Esophagus (tissue), 2 donors: ENCODE data around the gene ANKS1B. TPM values are rescaled to one million over a fixed set of nuclear protein-coding genes. Genes with fewer than 3 reads are reported as not detected.

Source experiments
- H3K27ac ChIP-seq, 2 donors: one replicate each; pipeline ENCODE4 v1.5.1; 2013; ENCODE audit warnings: low read depth in 2 of 2, mild to moderate bottlenecking in 2 of 2, inconsistent platforms in 1 of 2, low read length in 1 of 2, moderate library complexity in 1 of 2
- H3K27me3 ChIP-seq, 2 donors: one replicate each; pipeline ENCODE4 v1.6.1; 2013; ENCODE audit warnings: low read length in 2 of 2, control low read depth in 1 of 2, mild to moderate bottlenecking in 1 of 2; ENCODE audit not compliant: insufficient read depth in 2 of 2, control insufficient read depth in 1 of 2
- H3K36me3 ChIP-seq, 2 donors: one replicate each; pipeline ENCODE4 v1.6.1; 2013; ENCODE audit warnings: low read length in 1 of 2; ENCODE audit not compliant: control insufficient read depth in 2 of 2, insufficient read depth in 2 of 2
- H3K4me1 ChIP-seq, 2 donors: one replicate each; pipeline ENCODE4 v1.6.1; 2013; ENCODE audit warnings: low read length in 1 of 2; ENCODE audit not compliant: control insufficient read depth in 2 of 2, insufficient read depth in 2 of 2
- H3K4me3 ChIP-seq, 2 donors: one replicate each; pipeline ENCODE4 v1.5.1; 2013; ENCODE audit warnings: low read length in 2 of 2, mild to moderate bottlenecking in 2 of 2, low read depth in 1 of 2, moderate library complexity in 1 of 2
- H3K9me3 ChIP-seq, 2 donors: one replicate each; pipeline ENCODE4 v1.6.1; 2013; ENCODE audit warnings: mild to moderate bottlenecking in 2 of 2, low read depth in 1 of 2, low read length in 1 of 2, moderate library complexity in 1 of 2; ENCODE audit not compliant: control insufficient read depth in 2 of 2, insufficient read depth in 1 of 2
- WGBS, 2 donors: extraction: QIAGEN DNeasy Blood & Tissue Kit; methylation state at CpG; one replicate each; pipeline ENCODE4 v1.1.7; 2013; 5-methylcytosine and 5-hydroxymethylcytosine counted together
- polyA plus RNA-seq, 2 donors: library from polyadenylated mRNA; stranded (reverse); fragments of 200-250 nt; gene quantifications; one replicate each; pipeline ENCODE4 v1.2.3, GENCODE V29; 2013
- donor health status: healthy with polysubstance abuse.
- donor health status: Bipolar disorder and iron deficiency.

Gene ANKS1B
- polyA plus RNA-seq, 2 donors, result 0.85 to 1.0 TPM

- Histone ChIP-seq H3K4me1 (peaks cover 0 to 3% of the 10 kb centered on the region in 2 donors), H3K27me3 (no peaks in the 10 kb centered on the region), H3K27ac (no peak overlapping the region), H3K36me3 (no peaks in the 10 kb centered on the region), H3K9me3 (no peaks in the 10 kb centered on the region), H3K4me3 (no peak overlapping the region)
- WGBS, 2 donors, result 70 to 83% methylated on average over 4 of the region's 4 CpGs
Measured at GRCh38 chr12:98741196-98741555, 1243.6 kb downstream of the ANKS1B start.

DNA sequence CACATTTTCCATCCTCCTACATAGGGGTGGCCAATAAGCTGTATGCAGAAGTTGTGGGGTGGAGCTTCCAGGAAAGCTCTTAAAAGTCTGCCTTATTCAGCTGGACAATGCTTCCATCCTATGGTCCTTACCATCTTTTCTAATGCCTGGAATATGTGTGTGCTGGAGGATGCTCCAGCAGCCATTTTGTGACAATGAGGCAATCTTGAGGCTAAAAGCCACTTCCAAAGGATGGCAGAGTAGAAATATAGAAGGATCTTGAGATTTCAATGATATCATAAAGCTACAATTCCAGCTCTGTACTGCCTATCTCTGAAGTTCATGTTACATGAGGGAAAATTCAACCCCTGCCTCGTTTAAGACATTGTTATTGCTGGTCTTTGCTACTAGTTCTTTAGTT, 1244.0 kb downstream of the ANKS1B start:
- H3K4me1 ChIP-seq, result no peaks in the 10 kb centered on the region
- H3K27ac ChIP-seq, result no peak overlapping the region
- H3K4me3 ChIP-seq, result no peak overlapping the region
- H3K9me3 ChIP-seq, result no peaks in the 10 kb centered on the region
- H3K27me3 ChIP-seq, result no peaks in the 10 kb centered on the region
- 81 to 82% methylated on average over 1 of the region's 1 CpG for WGBS, 2 donors
- H3K36me3 ChIP-seq, result no peaks in the 10 kb centered on the region

DNA sequence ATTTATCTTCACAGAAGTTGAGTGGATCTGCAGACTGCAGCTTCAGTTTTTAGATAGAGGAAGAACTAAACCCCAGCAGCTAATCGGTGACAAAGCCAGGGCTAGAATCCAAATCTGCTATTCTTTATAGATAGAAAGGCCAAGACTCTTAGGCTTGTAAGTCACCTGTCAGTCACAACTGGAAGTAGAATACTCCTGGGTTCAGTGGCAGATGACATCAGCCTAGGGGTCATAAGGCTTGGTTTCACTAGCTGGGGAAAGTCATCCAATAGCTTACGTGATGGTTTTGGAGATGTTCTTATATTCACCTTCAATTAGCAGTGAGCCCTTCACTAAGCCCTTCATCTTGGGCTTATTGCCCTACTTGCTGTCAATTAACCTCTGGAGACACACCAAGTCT, 1246.2 kb downstream of the ANKS1B start:
- WGBS, 2 donors, result 73 to 95% methylated on average over 2 of the region's 2 CpGs
- Histone ChIP-seq H3K27ac (no peak overlapping the region), H3K4me1 (no peaks in the 10 kb centered on the region), H3K9me3 (no peaks in the 10 kb centered on the region), H3K36me3 (no peaks in the 10 kb centered on the region), H3K27me3 (no peaks in the 10 kb centered on the region), H3K4me3 (no peak overlapping the region)

DNA sequence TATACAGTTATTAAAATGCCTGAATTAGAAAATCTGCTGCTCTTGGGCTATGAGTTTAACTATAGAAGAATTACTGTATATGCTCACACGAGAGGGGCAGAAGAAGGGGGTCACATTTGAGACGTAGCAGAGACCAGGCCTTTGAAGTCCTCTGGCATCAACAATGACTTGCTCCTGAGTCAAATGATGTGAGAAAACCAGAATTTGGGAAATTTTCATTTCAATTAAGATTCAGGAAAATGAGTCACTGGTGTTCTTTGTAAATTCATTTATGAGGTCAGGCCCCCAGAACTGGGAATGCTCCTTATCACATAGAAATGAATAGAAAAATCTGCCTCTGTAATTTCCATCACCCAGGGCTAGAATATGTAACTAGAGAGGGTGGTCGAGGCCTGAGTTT, 1246.7 kb downstream of the ANKS1B start:
- H3K36me3 ChIP-seq, result no peaks in the 10 kb centered on the region
- 80 to 84% methylated on average over 3 of the region's 3 CpGs for whole genome bisulfite sequencing, 2 donors
- no peaks in the 10 kb centered on the region for H3K4me1 ChIP-seq
- no peak overlapping the region for H3K4me3 ChIP-seq
- no peaks in the 10 kb centered on the region for H3K9me3 ChIP-seq
- H3K27ac ChIP-seq, result no peak overlapping the region
- H3K27me3 ChIP-seq, result no peaks in the 10 kb centered on the region

- Histone ChIP-seq H3K4me3 (no peak overlapping the region), H3K4me1 (no peaks in the 10 kb centered on the region), H3K27me3 (no peaks in the 10 kb centered on the region), H3K9me3 (no peaks in the 10 kb centered on the region), H3K36me3 (no peaks in the 10 kb centered on the region), H3K27ac (no peak overlapping the region)
- 63 to 65% methylated on average over 4 of the region's 4 CpGs for WGBS, 2 donors
Measured at GRCh38 chr12:98737322-98737712, 1247.4 kb downstream of the ANKS1B start.

DNA sequence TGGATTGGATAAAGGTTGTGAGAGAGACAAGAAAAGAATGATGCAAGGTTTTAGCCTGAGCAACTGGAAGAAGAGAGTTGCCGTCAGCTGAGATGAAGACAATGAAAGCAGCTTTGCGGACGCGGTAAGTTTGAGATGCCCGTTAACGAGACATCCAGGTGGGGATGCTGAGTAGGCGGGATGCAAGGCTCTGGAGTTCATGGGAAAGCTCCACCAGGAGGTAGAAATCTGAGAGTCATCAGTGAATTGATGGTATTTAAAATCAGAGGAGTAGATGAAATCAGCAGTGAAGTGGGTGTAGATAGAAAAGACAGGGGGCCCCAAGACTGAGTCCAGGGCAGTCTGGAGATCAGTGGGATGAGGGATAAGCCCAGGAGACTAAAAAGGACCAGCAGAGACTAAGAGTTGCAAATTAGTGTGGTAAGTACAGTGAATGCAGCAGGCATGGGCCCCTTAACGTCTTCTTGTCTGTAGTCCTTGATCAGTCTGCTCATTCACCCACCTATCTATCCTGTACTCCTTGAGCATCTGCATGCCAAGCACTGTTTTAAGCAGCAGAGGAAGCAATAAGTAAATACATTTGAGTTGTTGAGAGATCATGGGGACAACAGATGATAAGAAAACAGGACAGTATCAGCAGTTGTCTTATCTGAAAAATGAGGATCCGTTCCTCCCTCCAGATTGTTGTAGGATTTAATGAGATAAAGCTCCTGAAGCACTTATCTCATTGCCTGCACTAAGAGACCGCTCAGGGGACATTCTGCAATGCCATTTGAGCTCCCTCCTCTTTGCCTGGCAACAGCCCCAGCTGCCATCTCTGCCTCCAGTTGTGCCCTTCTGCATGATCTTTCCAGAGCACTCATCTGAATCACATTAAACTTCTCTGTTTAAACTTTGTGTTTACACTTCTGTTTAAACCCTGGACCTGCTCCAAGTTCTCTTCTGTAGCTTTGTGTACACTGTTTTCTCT, 1248.1 kb downstream of the ANKS1B start:
- Histone ChIP-seq H3K36me3 (peaks cover 0 to 3% of the 10 kb centered on the region in 2 donors), H3K4me3 (no peak overlapping the region), H3K27me3 (no peaks in the 10 kb centered on the region), H3K9me3 (no peaks in the 10 kb centered on the region), H3K27ac (no peak overlapping the region), H3K4me1 (no peaks in the 10 kb centered on the region)
- WGBS, 2 donors, result 87% methylated on average over 10 of the region's 10 CpGs

- Histone ChIP-seq H3K27ac (no peak overlapping the region), H3K9me3 (no peaks in the 10 kb centered on the region), H3K27me3 (no peaks in the 10 kb centered on the region), H3K4me1 (no peaks in the 10 kb centered on the region), H3K4me3 (no peak overlapping the region), H3K36me3 (peaks cover 0 to 3% of the 10 kb centered on the region in 2 donors)
- 94 to 95% methylated on average over 6 of the region's 6 CpGs for WGBS, 2 donors
Measured at GRCh38 chr12:98735821-98736220, 1248.9 kb downstream of the ANKS1B start.

- Histone ChIP-seq H3K36me3 (peaks cover 3 to 7% of the 10 kb centered on the region in 2 donors), H3K4me1 (no peaks in the 10 kb centered on the region), H3K27ac (no peak overlapping the region), H3K27me3 (no peaks in the 10 kb centered on the region), H3K4me3 (no peak overlapping the region), H3K9me3 (no peaks in the 10 kb centered on the region)
Measured at GRCh38 chr12:98733667-98734350, 1250.9 kb downstream of the ANKS1B start.

GRCh38 chr12:98730412-98730811, 1254.3 kb downstream of the ANKS1B start:
- no peak overlapping the region for H3K4me3 ChIP-seq
- H3K27ac ChIP-seq, result no peak overlapping the region
- H3K36me3 ChIP-seq, result peaks cover 3 to 10% of the 10 kb centered on the region in 2 donors
- no peaks in the 10 kb centered on the region for H3K9me3 ChIP-seq
- peaks cover 0 to under 1% of the 10 kb centered on the region in 2 donors for H3K4me1 ChIP-seq
- no peaks in the 10 kb centered on the region for H3K27me3 ChIP-seq
